ENCODE data around the gene NTF3. TPM values are rescaled to one million over a fixed set of nuclear protein-coding genes. Genes with fewer than 3 reads are reported as not detected.
"Not testable (repeated sequence)": the region's sequence is repeated elsewhere in the genome, so short reads cannot be mapped to it uniquely, and the experiment has no call there.

NTF3 gene
- polyA plus RNA-seq, 1 donor (not counting 4 experiments of a cell fraction or from before 2014, with no cell fraction given) = not detected

- TF ChIP-seq CTCF (optimal IDR thresholded peaks at IDR 0.05 in 1 of 3, IDR thresholded peaks at IDR 0.05 in 1 of 3, conservative IDR thresholded peaks at IDR 0.05 in 1 of 3; ENCODE audit: extremely low read depth in 1 of 3, insufficient read depth in 2 of 3, low read length in 3 of 3) = no peak
- TF ChIP-seq EZH2 (IDR thresholded peaks at IDR 0.05; ENCODE audit: low read length) = no peak
- no peak overlapping the region for H3K4me3 ChIP-seq (ENCODE audit: control insufficient read depth in 2 of 3, extremely low read depth in 1 of 3, insufficient read depth in 2 of 3, low read depth in 1 of 3, low read length in 3 of 3)
- H4K20me1 ChIP-seq (ENCODE audit: control insufficient read depth, extremely low read depth, insufficient read depth, low read length) = no peaks in the 10 kb centered on the region
- H3K27me3 ChIP-seq (ENCODE audit: control insufficient read depth, extremely low read depth, insufficient read depth, low read length) = no peaks in the 10 kb centered on the region
- no peaks in the 10 kb centered on the region for H3K9me1 ChIP-seq (ENCODE audit: control insufficient read depth, extremely low read depth, insufficient read depth, low read length)
- no peak overlapping the region for H2AFZ ChIP-seq (ENCODE audit: control insufficient read depth, low read length)
- H3K4me1 ChIP-seq (ENCODE audit: control insufficient read depth, extremely low read depth, insufficient read depth, low read length) = no peaks in the 10 kb centered on the region
- H3K9me3 ChIP-seq (ENCODE audit: control insufficient read depth, low read depth, low read length) = no peaks in the 10 kb centered on the region
- no peak for DNase-seq (ENCODE audit: low read depth, low spot score)
- FAIRE-seq = no peak
- no peak overlapping the region for H3K4me2 ChIP-seq (ENCODE audit: control insufficient read depth, extremely low read depth, insufficient read depth, low read depth, low read length)
- dilution Hi-C loops (cut with MboI; ENCODE audit: extremely low pct_ligation_motif_present, low sequenced_read_pairs) = no loop called here
- H3K27ac ChIP-seq (ENCODE audit: control insufficient read depth, insufficient read depth, low read length) = no peak overlapping the region
- H3K9ac ChIP-seq (ENCODE audit: control insufficient read depth, extremely low read depth, insufficient read depth, low read length) = no peak overlapping the region
- H3K36me3 ChIP-seq (ENCODE audit: control insufficient read depth in 2 of 2, extremely low read depth in 1 of 2, insufficient read depth in 2 of 2, low read length in 2 of 2) = no peaks in the 10 kb centered on the region
- no peaks in the 10 kb centered on the region for H3K79me2 ChIP-seq (ENCODE audit: control insufficient read depth, insufficient read depth, low read length)
Observed at GRCh38 chr12:5534426-5535199, 102.7 kb downstream of the NTF3 start.

- no peak for TF ChIP-seq CTCF (optimal IDR thresholded peaks at IDR 0.05 in 1 of 3, IDR thresholded peaks at IDR 0.05 in 1 of 3, conservative IDR thresholded peaks at IDR 0.05 in 1 of 3; ENCODE audit: extremely low read depth in 1 of 3, insufficient read depth in 2 of 3, low read length in 3 of 3)
- no peak for TF ChIP-seq EZH2 (IDR thresholded peaks at IDR 0.05; ENCODE audit: low read length)
- no peak for FAIRE-seq
- H3K36me3 ChIP-seq (ENCODE audit: control insufficient read depth in 2 of 2, extremely low read depth in 1 of 2, insufficient read depth in 2 of 2, low read length in 2 of 2) = no peaks in the 10 kb centered on the region
Observed at GRCh38 chr12:5535541-5535940, 103.6 kb downstream of the NTF3 start.

DNA sequence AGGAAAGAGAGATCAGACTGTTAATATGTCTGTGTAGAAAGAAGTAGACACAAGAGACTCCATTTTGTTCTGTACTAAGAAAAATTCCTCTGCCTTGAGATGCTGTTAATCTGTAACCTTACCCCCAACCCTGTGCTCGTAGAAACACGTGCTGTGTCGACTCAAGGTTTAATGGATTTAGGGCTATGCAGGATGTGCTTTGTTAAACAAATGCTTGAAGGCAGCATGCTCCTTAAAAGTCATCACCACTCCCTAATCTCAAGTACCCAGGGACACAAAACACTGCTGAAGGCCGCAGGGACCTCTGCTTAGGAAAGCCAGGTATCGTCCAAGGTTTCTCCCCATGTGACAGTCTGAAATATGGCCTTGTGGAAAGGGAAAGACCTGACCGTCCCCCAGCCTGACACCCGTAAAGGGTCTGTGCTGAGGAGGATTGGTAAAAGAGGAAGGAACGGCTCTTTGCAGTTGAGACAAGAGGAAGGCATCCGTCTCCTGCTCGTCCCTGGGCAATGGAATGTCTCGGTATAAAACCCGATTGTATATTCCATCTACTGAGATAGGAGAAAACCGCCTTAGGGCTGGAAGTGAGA lies 105.2 kb downstream of the NTF3 start:
- H3K27me3 ChIP-seq (ENCODE audit: control insufficient read depth, extremely low read depth, insufficient read depth, low read length); H3K4me3 ChIP-seq (ENCODE audit: control insufficient read depth in 2 of 3, extremely low read depth in 1 of 3, insufficient read depth in 2 of 3, low read depth in 1 of 3, low read length in 3 of 3); H3K36me3 ChIP-seq (ENCODE audit: control insufficient read depth in 2 of 2, extremely low read depth in 1 of 2, insufficient read depth in 2 of 2, low read length in 2 of 2); H3K9me3 ChIP-seq (ENCODE audit: control insufficient read depth, low read depth, low read length); H3K27ac ChIP-seq (ENCODE audit: control insufficient read depth, insufficient read depth, low read length); H3K9me1 ChIP-seq (ENCODE audit: control insufficient read depth, extremely low read depth, insufficient read depth, low read length); DNase-seq (ENCODE audit: low read depth, low spot score); H3K9ac ChIP-seq (ENCODE audit: control insufficient read depth, extremely low read depth, insufficient read depth, low read length); H2AFZ ChIP-seq (ENCODE audit: control insufficient read depth, low read length); dilution Hi-C loops (cut with MboI; ENCODE audit: extremely low pct_ligation_motif_present, low sequenced_read_pairs); H3K79me2 ChIP-seq (ENCODE audit: control insufficient read depth, insufficient read depth, low read length); H3K4me2 ChIP-seq (ENCODE audit: control insufficient read depth, extremely low read depth, insufficient read depth, low read depth, low read length); H3K4me1 ChIP-seq (ENCODE audit: control insufficient read depth, extremely low read depth, insufficient read depth, low read length); FAIRE-seq; H4K20me1 ChIP-seq (ENCODE audit: control insufficient read depth, extremely low read depth, insufficient read depth, low read length): not testable (repeated sequence)

More at GRCh38 chr12:5535541-5535940, 103.6 kb downstream of the NTF3 start:
- DNase-seq (ENCODE audit: low read depth, low spot score) = no peak
- Histone ChIP-seq H3K4me1 (ENCODE audit: control insufficient read depth, extremely low read depth, insufficient read depth, low read length) (no peaks in the 10 kb centered on the region), H2AFZ (ENCODE audit: control insufficient read depth, low read length) (no peak overlapping the region), H3K27me3 (ENCODE audit: control insufficient read depth, extremely low read depth, insufficient read depth, low read length) (no peaks in the 10 kb centered on the region), H3K4me2 (ENCODE audit: control insufficient read depth, extremely low read depth, insufficient read depth, low read depth, low read length) (no peak overlapping the region), H3K27ac (ENCODE audit: control insufficient read depth, insufficient read depth, low read length) (no peak overlapping the region), H3K4me3 (ENCODE audit: control insufficient read depth in 2 of 3, extremely low read depth in 1 of 3, insufficient read depth in 2 of 3, low read depth in 1 of 3, low read length in 3 of 3) (no peak overlapping the region), H3K9me1 (ENCODE audit: control insufficient read depth, extremely low read depth, insufficient read depth, low read length) (no peaks in the 10 kb centered on the region), H3K9ac (ENCODE audit: control insufficient read depth, extremely low read depth, insufficient read depth, low read length) (no peak overlapping the region), H3K9me3 (ENCODE audit: control insufficient read depth, low read depth, low read length) (no peaks in the 10 kb centered on the region), H4K20me1 (ENCODE audit: control insufficient read depth, extremely low read depth, insufficient read depth, low read length) (no peaks in the 10 kb centered on the region), H3K79me2 (ENCODE audit: control insufficient read depth, insufficient read depth, low read length) (no peaks in the 10 kb centered on the region)
- dilution Hi-C loops (cut with MboI; ENCODE audit: extremely low pct_ligation_motif_present, low sequenced_read_pairs) = no loop called here
